HEK293 (cell line): ENCODE results near the gene KRT15.

Experiments used
- CTCF ChIA-PET: fragments of 350-600 bp; formaldehyde crosslinking; extraction: SDS; loops from one replicate; lab custom pipeline; 2021; ENCODE audit warnings: antibody characterized with exemption; lab: Yijun Ruan, JAX
- POLR2A ChIA-PET: fragments of 300-600 bp; formaldehyde crosslinking; extraction: SDS; loops from one replicate; lab custom pipeline; 2020; ENCODE audit warnings: antibody characterized with exemption, inconsistent platforms; lab: Yijun Ruan, JAX
- H3K27ac ChIP-seq: fragments of 200-500 bp; sonication (Bioruptor generic); 2 replicates; pipeline ENCODE4 v1.5.1; 2014; ENCODE audit warnings: low read depth, low read length, control low read depth, inconsistent platforms; ENCODE audit errors: extremely low read depth
- H3K36me3 ChIP-seq, 2 experiments: fragments of 200-500 bp in 1 of 2; sonication (Bioruptor generic) in 1 of 2; 1 replicate in 1 of 2; 2 replicates in 1 of 2; pipeline ENCODE4 v1.5.1; 2014 to 2017; ENCODE audit warnings: inconsistent platforms in 2 of 2, low read length in 2 of 2; ENCODE audit not compliant: control insufficient read depth in 2 of 2, insufficient read depth in 1 of 2
- H3K4me1 ChIP-seq: fragments of 200-500 bp; sonication (Bioruptor generic); 2 replicates; pipeline ENCODE4 v1.5.1; 2014; ENCODE audit warnings: mild to moderate bottlenecking, low read length, inconsistent platforms; ENCODE audit not compliant: control insufficient read depth, insufficient read depth
- H3K4me3 ChIP-seq: 2 replicates; pipeline ENCODE4 v1.5.1; 2011; ENCODE audit warnings: low read depth, mild to moderate bottlenecking, control low read depth, low read length, moderate library complexity
- H3K9me3 ChIP-seq: fragments of 200-500 bp; sonication (Bioruptor generic); 2 replicates; pipeline ENCODE4 v1.5.1; 2014; ENCODE audit warnings: low read depth, low read length, inconsistent platforms; ENCODE audit not compliant: control insufficient read depth, insufficient read depth
- HIC1 ChIP-seq: fragments of 450-650 bp; formaldehyde crosslinking; IDR thresholded peaks from 2 replicates; pipeline ENCODE4 v1.5.1; 2016; ENCODE audit warnings: missing biosample characterization, missing genetic modification characterization
- INSM2 ChIP-seq: fragments of 450-650 bp; formaldehyde crosslinking; IDR thresholded peaks from 2 replicates; pipeline ENCODE4 v1.5.1; 2016; ENCODE audit warnings: missing biosample characterization, missing genetic modification characterization
- KLF7 ChIP-seq: fragments of 450-650 bp; formaldehyde crosslinking; IDR thresholded peaks from 2 replicates; pipeline ENCODE4 v1.5.1; 2016; ENCODE audit warnings: missing biosample characterization, missing genetic modification characterization, borderline replicate concordance
- KLF8 ChIP-seq: fragments of 450-650 bp; formaldehyde crosslinking; IDR thresholded peaks from 2 replicates; pipeline ENCODE4 v1.5.1; 2016; ENCODE audit warnings: missing biosample characterization, missing genetic modification characterization
- MEIS1 ChIP-seq: sonication (generic); formaldehyde crosslinking; IDR thresholded peaks from 2 replicates; pipeline ENCODE4 v1.8.1; 2022; ENCODE audit warnings: missing genetic modification reagents, mild to moderate bottlenecking, borderline replicate concordance
- PRDM10 ChIP-seq: fragments of 450-650 bp; formaldehyde crosslinking; IDR thresholded peaks from 2 replicates; pipeline ENCODE4 v1.5.1; 2016; ENCODE audit warnings: missing biosample characterization, missing genetic modification characterization
- SP7 ChIP-seq: fragments of 450-650 bp; formaldehyde crosslinking; IDR thresholded peaks from 2 replicates; pipeline ENCODE4 v1.5.1; 2016; ENCODE audit warnings: missing biosample characterization, missing genetic modification characterization
- ZNF148 ChIP-seq: fragments of 450-650 bp; formaldehyde crosslinking; IDR thresholded peaks from 2 replicates; pipeline ENCODE4 v1.5.0; 2017; ENCODE audit warnings: missing biosample characterization, missing genetic modification characterization, borderline replicate concordance
- ZNF16 ChIP-seq: fragments of 450-650 bp; formaldehyde crosslinking; IDR thresholded peaks from 2 replicates; pipeline ENCODE4 v1.5.1; 2016; ENCODE audit warnings: low read depth, missing biosample characterization, missing genetic modification characterization
- ZNF211 ChIP-seq: fragments of 450-650 bp; formaldehyde crosslinking; IDR thresholded peaks from 2 replicates; pipeline ENCODE4 v1.5.1; 2016; ENCODE audit warnings: low read depth, missing biosample characterization, missing genetic modification characterization
- ZNF214 ChIP-seq: fragments of 450-650 bp; formaldehyde crosslinking; IDR thresholded peaks from 2 replicates; pipeline ENCODE4 v1.5.1; 2017; ENCODE audit warnings: missing biosample characterization, mild to moderate bottlenecking, missing genetic modification characterization, borderline replicate concordance
- ZNF274 ChIP-seq, 2 experiments: fragments of 200-500 bp in 1 of 2; fragments of 450-650 bp in 1 of 2; sonication (Bioruptor generic) in 1 of 2; formaldehyde crosslinking in 1 of 2; IDR thresholded peaks; 2 replicates each; pipeline versions ENCODE4 v1.5.1 to v1.6.1; 2014 to 2016; ENCODE audit warnings: borderline replicate concordance in 1 of 2, inconsistent platforms in 1 of 2, low read length in 1 of 2, missing biosample characterization in 1 of 2, missing genetic modification characterization in 1 of 2
- ZNF426 ChIP-seq: fragments of 450-650 bp; formaldehyde crosslinking; IDR thresholded peaks from 2 replicates; pipeline ENCODE4 v1.5.1; 2017; ENCODE audit warnings: missing biosample characterization, missing genetic modification characterization, mild to moderate bottlenecking, inconsistent platforms, moderate library complexity
- ZNF433 ChIP-seq: fragments of 450-650 bp; formaldehyde crosslinking; IDR thresholded peaks from 2 replicates; pipeline ENCODE4 v1.5.1; 2016; ENCODE audit warnings: missing biosample characterization, missing genetic modification characterization, low read depth
- ZNF449 ChIP-seq: fragments of 450-650 bp; formaldehyde crosslinking; IDR thresholded peaks from 2 replicates; pipeline ENCODE4 v1.5.1; 2017; ENCODE audit warnings: missing biosample characterization, mild to moderate bottlenecking, missing genetic modification characterization, moderate library complexity
- ZNF548 ChIP-seq: fragments of 450-650 bp; formaldehyde crosslinking; IDR thresholded peaks from 2 replicates; pipeline ENCODE4 v1.5.1; 2016; ENCODE audit warnings: missing biosample characterization, missing genetic modification characterization
- ZNF621 ChIP-seq: fragments of 450-650 bp; formaldehyde crosslinking; IDR thresholded peaks from 2 replicates; pipeline ENCODE4 v1.5.1; 2017; ENCODE audit warnings: missing biosample characterization, missing genetic modification characterization

Gene KRT15

GRCh38 chr17:41519501-41520224 lies 973 bp upstream of the KRT15 start (continued):
- TF ChIP-seq ZNF274 (IDR thresholded peaks at IDR 0.05; ENCODE audit: low read length) (no peak), ZNF274 (tag by site-specific recombination; IDR thresholded peaks at IDR 0.05; ENCODE audit: borderline replicate concordance) (no peak), KLF8 (tag by site-specific recombination) (no peak; the same call in 1 of the 2 replicates), PRDM10 (tag by site-specific recombination) (peak; percentile 49; the same call in 1 of the 2 replicates), ZNF426 (tag by site-specific recombination) (no peak), KLF7 (tag by site-specific recombination) (no peak), MEIS1 (CRISPR knock-in tag) (peak; percentile 50; the same call in 1 of the 2 replicates), HIC1 (0 out of 2 replicates have a peak, but pooled peaks have one; percentile 28), SP7 (tag by site-specific recombination) (peak; percentile 27; the same call in 1 of the 2 replicates), ZNF148 (no peak), ZNF449 (tag by site-specific recombination) (0 out of 2 replicates have a peak, but pooled peaks have one; percentile 19), ZNF211 (tag by site-specific recombination) (no peak)

GRCh38 chr17:41518031-41518430 lies 659 bp downstream of the KRT15 start:
- Histone ChIP-seq H3K4me3 (no peak overlapping the region), H3K9me3 (no peaks in the 10 kb centered on the region), H3K27ac (no peak overlapping the region), H3K4me1 (peaks cover 32% of the 10 kb centered on the region), H3K36me3 (no peaks in the 10 kb centered on the region; a peak in 1 of 3 replicates)
- ChIA-PET CTCF (interaction anchor here (1.0 to 1.9 kb wide), 3 partner anchors 12 to 148 kb away, joined by 3 to 14 read pairs (median 3); no protein-coding TSS in a partner anchor), POLR2A (interaction anchor here (0.7 to 1.1 kb wide), 2 partner anchors 10 to 17 kb away, joined by 3 read pairs; partner anchors contain the start of gene KRT19)
- TF ChIP-seq ZNF214 (tag by site-specific recombination), result no peak
- no peak for TF ChIP-seq ZNF148
- no peak for TF ChIP-seq ZNF16 (tag by site-specific recombination)
- TF ChIP-seq ZNF548 (tag by site-specific recombination), result no peak
- no peak for TF ChIP-seq ZNF621 (tag by site-specific recombination)
- TF ChIP-seq INSM2, result no peak
- TF ChIP-seq SP7 (tag by site-specific recombination), result no peak
- TF ChIP-seq ZNF433 (tag by site-specific recombination), result no peak
